Thymus (tissue), 11 donors: Measurements from ENCODE around the gene POLD1. TPM values are rescaled to one million over a fixed set of nuclear protein-coding genes. Genes with fewer than 3 reads are reported as not detected.

Experiments used
- DNase-seq, 9 donors: peaks; one replicate each; pipeline ENCODE4 v3.0.0-alpha.2; 2013; ENCODE audit warnings: low spot score in 9 of 9, low read depth in 6 of 9, missing footprints in 1 of 9
- H3K27ac ChIP-seq, 2 donors: one replicate each; pipeline ENCODE4 v1.5.1; 2013; ENCODE audit warnings: control low read depth in 1 of 2, low read depth in 1 of 2, low read length in 1 of 2, mild to moderate bottlenecking in 1 of 2, moderate library complexity in 1 of 2
- H3K27me3 ChIP-seq, 2 donors: one replicate each; pipeline ENCODE4 v1.5.1; 2013; ENCODE audit warnings: low read length in 1 of 2; ENCODE audit not compliant: control insufficient read depth in 2 of 2, insufficient read depth in 1 of 2
- H3K36me3 ChIP-seq, 2 donors: one replicate each; pipeline ENCODE4 v1.5.1; 2013; ENCODE audit warnings: low read length in 1 of 2, mild to moderate bottlenecking in 1 of 2, moderate library complexity in 1 of 2; ENCODE audit not compliant: control insufficient read depth in 2 of 2, insufficient read depth in 2 of 2
- H3K4me1 ChIP-seq, 2 donors: one replicate each; pipeline ENCODE4 v1.5.1; 2013; ENCODE audit warnings: low read length in 2 of 2; ENCODE audit not compliant: control insufficient read depth in 2 of 2, insufficient read depth in 2 of 2
- H3K4me3 ChIP-seq, 2 donors: one replicate each; pipeline ENCODE4 v1.5.1; 2013; ENCODE audit warnings: low read length in 2 of 2, control low read depth in 1 of 2, mild to moderate bottlenecking in 1 of 2
- H3K9me3 ChIP-seq, 2 donors: one replicate each; pipeline ENCODE4 v1.5.1; 2013; ENCODE audit warnings: low read length in 1 of 2, mild to moderate bottlenecking in 1 of 2; ENCODE audit not compliant: control insufficient read depth in 2 of 2, insufficient read depth in 1 of 2
- WGBS: extraction: QIAGEN DNeasy Blood & Tissue Kit; methylation state at CpG from one replicate; pipeline ENCODE4 v1.1.7; 2013; 5-methylcytosine and 5-hydroxymethylcytosine counted together
- polyA plus RNA-seq: library from polyadenylated mRNA; stranded (reverse); fragments of 200-250 nt; gene quantifications from one replicate; pipeline ENCODE4 v1.2.3, GENCODE V29; 2013
- total RNA-seq: library from RNA; stranded (reverse); fragments of 120-200 nt; gene quantifications from one replicate; pipeline ENCODE4 v1.2.4, GENCODE V29; 2013
- donor health status: healthy.

POLD1 gene
- total and polyA plus RNA-seq, 2 donors: 39.5 to 61.8 TPM

DNA sequence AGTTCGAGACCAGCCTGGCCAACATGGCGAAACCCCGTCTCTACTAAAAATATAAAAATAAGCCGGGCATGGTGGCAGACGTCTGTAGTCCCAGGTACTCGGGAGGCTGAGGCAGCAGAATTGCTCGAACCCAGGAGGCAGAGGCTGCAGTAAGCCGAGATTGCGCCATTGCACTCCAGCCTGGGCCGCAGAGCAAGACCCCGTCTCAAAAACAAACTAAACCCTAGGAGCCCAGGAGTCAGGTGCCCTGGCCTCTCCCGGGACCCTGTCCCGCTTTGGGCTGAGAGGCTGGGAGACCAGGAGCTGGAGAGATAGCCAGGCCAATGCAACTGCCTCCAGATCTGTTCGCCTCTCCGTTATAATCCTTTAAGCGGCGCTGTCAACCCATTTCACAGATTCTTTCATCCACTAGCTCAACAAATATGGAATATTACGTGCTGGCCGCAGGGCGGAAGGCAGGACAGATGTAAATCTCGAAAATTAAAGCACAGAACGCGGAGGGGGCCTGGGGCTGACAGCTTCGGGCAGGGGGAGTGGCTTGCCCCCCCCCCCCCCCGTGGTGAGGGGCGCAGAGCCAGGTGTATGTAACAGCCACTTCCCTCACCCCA lies 43.3 kb downstream of the POLD1 start:
- H3K4me1 ChIP-seq: peaks cover 3 to 16% of the 10 kb centered on the region in 2 donors
- H3K9me3 ChIP-seq: no peaks in the 10 kb centered on the region
- H3K4me3 ChIP-seq: peak overlapping the region in 1 of 2 donors; percentile 20
- H3K36me3 ChIP-seq: no peaks in the 10 kb centered on the region
- no peak for DNase-seq
- no peak overlapping the region for H3K27ac ChIP-seq
- H3K27me3 ChIP-seq: peaks cover 24 to 51% of the 10 kb centered on the region in 2 donors
- WGBS: 83% methylated on average over 26 of the region's 26 CpGs

DNA sequence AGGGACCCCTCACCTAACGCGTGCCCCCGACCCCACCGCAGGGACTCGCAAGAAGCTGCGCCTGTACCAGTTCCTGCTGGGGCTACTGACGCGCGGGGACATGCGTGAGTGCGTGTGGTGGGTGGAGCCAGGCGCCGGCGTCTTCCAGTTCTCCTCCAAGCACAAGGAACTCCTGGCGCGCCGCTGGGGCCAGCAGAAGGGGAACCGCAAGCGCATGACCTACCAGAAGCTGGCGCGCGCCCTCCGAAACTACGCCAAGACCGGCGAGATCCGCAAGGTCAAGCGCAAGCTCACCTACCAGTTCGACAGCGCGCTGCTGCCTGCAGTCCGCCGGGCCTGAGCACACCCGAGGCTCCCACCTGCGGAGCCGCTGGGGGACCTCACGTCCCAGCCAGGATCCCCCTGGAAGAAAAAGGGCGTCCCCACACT lies 43.9 kb downstream of the POLD1 start:
- no peaks in the 10 kb centered on the region for H3K9me3 ChIP-seq
- no peaks in the 10 kb centered on the region for H3K36me3 ChIP-seq
- DNase-seq: peak in 2 of 9 donors; percentile 30 to 58
- H3K4me3 ChIP-seq: peak overlapping the region in 1 of 2 donors; percentile 20
- H3K27me3 ChIP-seq: peaks cover 28 to 57% of the 10 kb centered on the region in 2 donors
- peaks cover 3 to 22% of the 10 kb centered on the region in 2 donors for H3K4me1 ChIP-seq
- H3K27ac ChIP-seq: peak overlapping the region; percentile 36 to 47
- WGBS: 5% methylated on average over 38 of the region's 38 CpGs

DNA sequence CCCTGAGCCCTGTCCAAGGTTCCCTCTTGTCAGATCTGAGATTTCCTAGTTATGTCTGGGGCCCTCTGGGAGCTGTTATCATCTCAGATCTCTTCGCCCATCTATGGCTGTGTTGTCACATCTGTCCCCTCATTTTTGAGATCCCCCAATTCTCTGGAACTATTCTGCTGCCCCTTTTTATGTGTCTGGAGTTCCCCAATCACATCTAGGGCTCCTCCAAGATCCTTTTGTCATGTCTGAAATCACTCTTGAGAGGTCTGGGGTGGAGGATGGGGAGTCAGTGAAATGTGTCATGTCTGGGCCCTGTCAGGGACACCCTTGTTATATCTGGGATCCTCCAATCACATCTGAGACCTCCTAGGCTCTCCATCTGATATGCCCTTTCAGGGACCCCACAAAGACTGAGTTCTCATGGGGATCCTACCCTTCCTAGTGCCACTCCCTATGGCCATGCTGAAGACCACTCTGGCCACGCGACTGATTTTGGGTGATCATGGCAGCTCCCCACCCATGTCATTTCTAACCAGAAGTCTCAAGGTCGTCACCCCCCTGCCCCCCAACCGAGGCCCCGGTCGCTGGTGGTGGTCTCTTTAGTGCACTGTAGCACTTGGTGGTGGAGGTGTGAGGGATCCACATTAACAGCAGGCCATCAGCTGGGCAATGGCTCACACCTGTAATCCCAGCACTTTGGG lies 44.8 kb downstream of the POLD1 start:
- Histone ChIP-seq H3K27me3 (peaks cover 35 to 66% of the 10 kb centered on the region in 2 donors), H3K27ac (peak overlapping the region in 1 of 2 donors; percentile 43), H3K36me3 (no peaks in the 10 kb centered on the region), H3K9me3 (no peaks in the 10 kb centered on the region), H3K4me3 (no peak overlapping the region), H3K4me1 (peaks cover 3 to 22% of the 10 kb centered on the region in 2 donors)
- no peak for DNase-seq
- 94% methylated on average over 7 of the region's 7 CpGs for WGBS

DNA sequence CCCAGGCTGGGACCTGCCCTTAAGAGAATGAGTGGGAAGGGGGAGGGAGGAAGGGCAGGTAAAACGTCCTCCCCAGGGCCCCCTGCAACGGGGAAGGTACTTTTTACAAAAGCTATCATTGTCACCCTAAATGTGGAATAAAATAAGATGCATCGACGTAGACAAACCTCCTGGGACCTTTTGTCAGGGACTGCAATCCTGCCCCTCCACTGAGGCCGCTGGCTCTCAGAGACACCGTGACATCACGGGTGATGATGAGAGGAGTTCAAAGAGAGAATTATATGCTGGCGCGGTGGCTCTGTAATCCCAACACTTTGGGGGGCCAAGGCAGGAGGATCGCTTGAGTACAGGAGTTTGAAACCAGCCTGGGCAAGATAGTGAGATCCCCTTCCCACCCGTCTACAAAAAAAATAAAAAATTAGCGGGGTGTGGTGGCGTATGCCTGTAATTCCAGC lies 46.8 kb downstream of the POLD1 start:
- peaks cover 3 to 22% of the 10 kb centered on the region in 2 donors for H3K4me1 ChIP-seq
- DNase-seq: no peak
- H3K27ac ChIP-seq: peak overlapping the region in 1 of 2 donors; percentile 75
- peaks cover 40 to 84% of the 10 kb centered on the region in 2 donors for H3K27me3 ChIP-seq
- no peaks in the 10 kb centered on the region for H3K36me3 ChIP-seq
- H3K4me3 ChIP-seq: peak overlapping the region in 1 of 2 donors; percentile 65
- WGBS: 67% methylated on average over 13 of the region's 13 CpGs
- no peaks in the 10 kb centered on the region for H3K9me3 ChIP-seq

DNA sequence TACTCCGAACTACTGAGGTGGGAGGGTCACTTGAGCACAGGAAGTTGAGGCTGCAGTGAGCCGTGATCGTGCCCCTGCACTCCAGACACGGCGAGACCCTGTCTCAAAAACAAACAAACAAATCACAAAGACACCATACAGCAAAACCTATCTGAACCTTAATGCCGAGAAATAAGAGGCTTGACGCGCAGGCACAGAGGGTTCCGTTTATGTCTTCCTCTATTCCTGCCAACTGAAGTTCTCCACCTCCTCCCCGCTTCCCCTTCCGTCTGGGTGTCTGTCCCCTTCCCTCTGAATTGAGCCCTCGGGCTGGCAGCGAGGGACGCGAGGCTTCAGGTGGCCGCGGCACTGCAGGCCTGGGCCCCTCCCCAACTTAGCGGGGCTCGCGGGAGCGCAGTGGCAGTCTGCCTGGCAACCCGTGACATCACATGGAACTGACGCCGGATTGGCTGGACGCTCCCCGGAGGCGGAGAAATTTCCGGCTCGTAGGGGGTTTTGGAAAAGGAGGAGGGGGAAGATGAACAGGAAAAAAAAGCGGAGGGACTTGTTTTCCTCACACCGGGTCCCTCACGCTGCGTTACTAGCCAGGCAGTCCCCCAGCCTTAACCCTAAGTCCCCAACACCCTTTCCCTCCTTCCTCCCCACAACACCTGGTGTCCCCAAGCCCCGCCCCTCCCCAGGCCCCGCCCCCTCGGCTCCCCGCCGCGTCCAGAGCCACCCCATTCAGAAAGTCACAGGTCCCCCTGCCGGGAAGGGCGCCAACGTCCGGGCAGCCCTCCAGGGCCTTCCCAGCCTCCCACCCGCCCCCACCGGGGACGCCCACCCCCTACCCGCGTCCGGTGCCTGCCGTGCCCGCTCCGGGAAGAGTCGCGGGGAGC lies 47.4 kb downstream of the POLD1 start:
- Histone ChIP-seq H3K27ac (peak overlapping the region; percentile 74 to 75), H3K4me1 (peaks cover 3 to 22% of the 10 kb centered on the region in 2 donors), H3K36me3 (no peaks in the 10 kb centered on the region), H3K9me3 (no peaks in the 10 kb centered on the region), H3K27me3 (peaks cover 40 to 88% of the 10 kb centered on the region in 2 donors), H3K4me3 (peak overlapping the region; percentile 56 to 65)
- peak; percentile 63 to 88 (median 72) for DNase-seq
- WGBS: 2% methylated on average over 54 of the region's 54 CpGs

DNA sequence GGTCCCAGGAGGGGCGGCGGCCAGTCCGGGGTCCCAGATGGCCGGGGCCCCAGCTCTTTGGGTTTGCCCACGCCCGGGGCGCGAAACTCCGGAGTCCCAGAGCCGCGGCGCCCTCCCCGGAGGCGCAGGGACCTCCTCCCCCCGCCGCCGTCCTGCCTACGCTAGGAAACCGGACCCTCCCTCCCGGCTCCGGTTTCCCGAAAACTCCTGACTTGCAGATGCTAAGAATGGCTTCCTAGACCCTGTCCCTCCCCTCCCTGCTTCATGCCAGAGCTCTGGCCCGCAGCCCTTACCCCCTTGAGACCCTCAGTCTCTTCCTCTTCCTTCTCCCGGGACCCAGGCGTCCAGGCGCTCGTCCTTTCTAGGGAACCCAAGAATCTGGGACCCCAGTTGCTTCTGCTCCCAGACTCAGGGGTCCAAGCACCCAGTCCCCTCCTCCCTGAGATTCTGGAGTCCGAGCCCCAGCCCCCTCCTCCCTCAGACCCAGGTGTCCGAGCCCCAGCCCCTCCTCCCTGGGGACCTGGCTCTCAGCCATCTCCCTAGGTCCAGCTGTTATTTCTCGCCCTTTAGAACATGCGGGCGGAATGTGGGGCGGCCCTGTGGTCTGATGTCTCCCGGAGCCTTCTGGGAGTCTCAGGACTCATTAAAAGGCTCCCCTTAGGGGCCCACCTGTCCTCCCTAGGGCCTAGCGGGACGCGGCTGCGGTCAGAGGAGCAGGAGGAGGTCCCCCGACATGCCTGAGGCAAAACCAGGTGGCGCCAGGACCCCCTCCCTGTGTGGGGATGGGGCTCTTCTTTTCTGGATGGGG lies 48.3 kb downstream of the POLD1 start, which contains the start of gene MYBPC2:
Gene MYBPC2, plus strand, starts transcription at position 672 of the 808 bp plus-strand sequence. Its CDS starts 62 bp downstream, at position 734.
- peak within 1 kb of the TSS; percentile 74 to 75 for H3K27ac ChIP-seq

DNA sequence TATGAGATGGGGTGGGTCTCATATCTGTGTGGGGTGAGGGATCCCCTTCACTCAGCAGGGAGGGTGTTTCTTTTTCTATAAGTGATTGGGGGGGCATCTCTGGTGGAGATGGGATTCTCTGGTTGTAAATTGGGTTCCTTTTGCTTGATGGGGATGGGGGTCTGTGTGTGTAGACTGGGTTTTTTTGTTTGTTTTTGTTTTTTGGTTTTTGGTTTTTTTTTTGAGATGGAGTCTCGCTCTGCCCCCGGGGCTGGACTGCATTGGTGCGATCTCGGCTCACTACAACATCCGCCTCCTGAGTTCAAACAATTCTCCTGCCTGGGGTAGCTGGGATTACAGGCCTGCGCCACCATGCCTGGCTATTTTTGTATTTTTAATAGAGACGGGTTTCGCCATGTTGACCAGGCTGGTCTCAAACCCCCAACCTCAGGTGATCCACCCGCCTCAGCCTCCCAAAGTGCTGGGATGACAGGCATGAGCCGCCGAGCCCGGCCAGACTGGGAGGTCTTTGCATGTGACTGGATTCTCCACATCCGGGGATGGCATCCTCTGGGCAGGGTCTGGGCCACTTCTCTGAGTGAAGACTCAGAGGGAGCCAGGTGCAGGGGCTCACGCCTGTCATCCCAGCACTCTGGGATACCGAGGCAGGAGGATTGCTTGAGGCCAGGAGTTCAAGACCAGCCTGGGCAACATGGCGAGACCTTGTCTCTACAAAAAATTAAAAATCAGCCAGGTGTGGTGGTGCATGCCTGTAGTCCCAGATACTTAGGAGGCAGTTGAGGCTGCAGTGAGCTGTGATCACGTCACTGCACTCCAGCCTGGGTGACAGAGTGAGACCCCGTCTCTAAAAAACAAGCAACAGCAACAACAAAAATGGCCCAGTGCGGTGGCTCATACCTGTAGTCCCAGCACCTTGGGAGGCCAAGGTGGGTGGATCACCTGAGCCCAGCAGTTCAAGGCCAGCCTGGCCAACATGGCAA lies 49.3 kb downstream of the POLD1 start:
- 91% methylated on average over 19 of the region's 19 CpGs for WGBS
- Histone ChIP-seq H3K36me3 (no peaks in the 10 kb centered on the region), H3K27me3 (peaks cover 33 to 78% of the 10 kb centered on the region in 2 donors), H3K9me3 (no peaks in the 10 kb centered on the region), H3K27ac (peak overlapping the region in 1 of 2 donors; percentile 68), H3K4me3 (peak overlapping the region in 1 of 2 donors; percentile 26), H3K4me1 (peaks cover 3 to 15% of the 10 kb centered on the region in 2 donors)
- no peak for DNase-seq

More for the DNA sequence above, 48.3 kb downstream of the POLD1 start, which contains the start of gene MYBPC2:
- H3K4me3 ChIP-seq: peak within 1 kb of the TSS; percentile 56 to 65
- DNase-seq: no peak
- WGBS: 5% methylated on average over 40 of the region's 40 CpGs
- H3K36me3 ChIP-seq: no peaks in the 10 kb centered on the region
- H3K9me3 ChIP-seq: no peaks in the 10 kb centered on the region
- peaks cover 3 to 22% of the 10 kb centered on the region in 2 donors for H3K4me1 ChIP-seq
- H3K27me3 ChIP-seq: peaks cover 40 to 88% of the 10 kb centered on the region in 2 donors
